NCI-H1417 (cell line): ENCODE results near the gene GALNT14.

Experiments
- DNase-seq, 3 experiments: peaks; one replicate each; lab custom pipeline; 2025; lab: John Stamatoyannopoulos, UW

The GALNT14 gene

DNA sequence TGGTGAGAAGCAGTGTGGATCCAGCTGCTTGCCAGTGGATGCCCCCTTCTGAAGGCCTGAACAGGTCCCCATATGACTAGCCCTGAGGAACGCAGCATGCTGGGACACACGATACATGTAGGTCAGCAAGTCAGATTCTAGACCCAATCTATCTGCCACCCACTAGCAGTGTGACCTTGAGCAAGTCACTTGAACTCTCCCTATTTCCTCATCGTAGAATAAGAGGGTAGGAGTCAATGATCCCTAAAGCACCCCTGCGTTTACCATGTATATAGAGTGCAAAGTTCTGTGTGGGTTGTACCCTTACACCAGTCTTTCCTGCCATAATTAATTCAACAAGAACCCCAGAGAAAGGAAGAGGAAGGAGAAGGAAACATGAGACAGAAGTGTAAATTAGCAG is 123.7 kb downstream of the GALNT14 start:
- DNase-seq, result no peak

DNA sequence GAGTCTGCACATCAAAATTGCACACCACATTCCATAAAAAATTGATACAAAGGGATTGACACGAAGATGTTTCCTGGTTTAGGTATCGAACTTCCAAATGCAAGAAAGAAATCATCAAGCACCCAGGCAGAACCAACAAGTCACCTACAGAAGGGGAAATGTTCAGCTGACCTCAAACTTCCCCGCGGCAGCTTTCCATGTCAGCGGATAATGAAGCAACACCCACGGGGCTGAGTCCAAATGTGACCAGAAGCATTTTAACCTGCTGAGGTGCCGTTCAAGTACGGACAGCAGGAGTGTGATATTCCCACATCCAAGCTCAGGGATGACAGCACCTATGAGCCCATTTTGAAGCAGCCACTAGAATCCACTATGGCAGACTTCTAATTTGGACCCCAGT is 124.9 kb downstream of the GALNT14 start:
- no peak for DNase-seq

DNA sequence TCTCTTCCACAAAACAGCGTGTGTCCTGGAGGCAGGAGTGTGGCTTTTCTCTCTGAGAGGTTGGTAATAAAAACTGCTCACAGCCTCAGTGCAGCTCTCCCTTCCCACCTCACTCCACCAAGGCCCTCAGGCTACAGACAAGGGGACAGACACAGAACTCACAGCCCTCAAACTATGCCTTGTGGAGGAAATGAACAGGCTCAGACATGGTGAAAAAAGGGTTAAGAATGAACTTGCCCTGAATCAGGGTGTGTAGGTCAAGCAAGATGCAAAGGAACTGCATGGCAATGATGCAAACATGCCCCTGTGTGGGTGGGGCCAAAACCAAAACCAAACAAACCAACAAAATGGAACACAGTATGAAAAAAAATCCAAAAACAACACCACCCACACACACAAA is 125.8 kb downstream of the GALNT14 start:
- DNase-seq, result peak in 2 of 3 experiments; percentile 69 to 84

DNA sequence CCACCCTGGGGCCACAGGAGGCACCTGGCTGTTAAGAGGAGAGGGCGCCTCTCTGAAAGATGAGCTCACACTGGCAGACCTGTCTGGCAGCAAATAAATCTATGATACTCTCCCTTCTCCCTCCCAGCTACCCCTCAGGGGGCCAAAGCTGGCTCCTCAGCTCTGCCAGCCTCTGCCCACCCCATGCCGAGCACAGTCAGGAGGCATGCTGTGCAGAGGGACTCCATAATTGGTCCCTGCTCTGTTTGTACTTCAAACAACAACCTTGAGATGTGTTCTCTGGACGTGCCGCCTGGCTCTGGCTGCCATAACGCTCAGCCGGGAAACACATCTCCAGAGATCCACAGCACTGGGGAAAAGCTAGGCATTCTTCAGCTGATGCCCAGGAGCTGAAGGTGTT is 126.7 kb downstream of the GALNT14 start:
- DNase-seq, result peak; percentile 38 to 99 (median 95)

DNA sequence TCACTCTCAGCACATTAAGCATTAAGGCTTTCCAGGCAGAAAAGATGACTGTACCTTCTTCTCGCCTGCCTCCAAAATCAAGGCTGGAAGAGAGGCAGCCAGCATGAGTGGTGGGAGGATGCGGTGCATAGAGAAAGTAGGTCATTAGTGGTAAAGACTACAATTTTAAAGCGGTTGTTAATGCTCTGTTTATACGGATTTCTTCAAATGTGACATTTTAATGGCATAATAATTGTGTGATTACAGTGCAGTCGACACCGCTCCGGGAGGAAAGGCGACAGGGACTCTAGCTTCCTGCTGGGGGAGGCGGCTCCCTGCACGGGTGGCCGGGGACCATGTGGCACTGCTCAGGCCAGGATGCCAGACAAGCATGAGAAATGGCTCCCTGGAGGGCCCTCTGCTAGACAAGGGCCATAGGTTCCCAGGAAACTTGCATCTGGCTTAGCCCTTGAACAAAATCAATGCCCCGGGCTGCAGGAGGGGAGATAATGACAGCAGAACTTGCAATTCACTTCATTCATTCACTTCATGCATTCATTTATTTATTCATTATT is 129.6 kb downstream of the GALNT14 start:
- DNase-seq, result peak; percentile 89 to 100 (median 95)

DNA sequence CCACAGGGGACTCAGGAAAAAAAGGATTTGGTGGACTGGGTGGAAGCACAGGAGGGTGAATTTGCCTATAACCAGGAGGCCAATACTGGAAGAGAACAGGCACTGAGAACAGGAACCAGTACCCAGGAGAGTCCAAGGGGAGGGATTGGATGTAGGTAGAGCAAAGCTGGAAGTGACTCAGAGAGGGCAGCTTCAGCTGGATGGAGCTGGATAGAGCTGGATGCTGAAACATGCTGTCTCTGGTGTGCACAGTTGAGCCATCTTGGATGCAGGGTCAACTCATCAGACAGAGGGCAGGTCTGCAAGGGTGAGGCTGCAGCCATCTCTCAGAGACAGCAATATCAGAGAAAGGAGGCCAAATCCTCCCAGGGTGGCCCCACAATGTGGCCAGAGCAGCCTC is 134.0 kb downstream of the GALNT14 start:
- no peak for DNase-seq

DNA sequence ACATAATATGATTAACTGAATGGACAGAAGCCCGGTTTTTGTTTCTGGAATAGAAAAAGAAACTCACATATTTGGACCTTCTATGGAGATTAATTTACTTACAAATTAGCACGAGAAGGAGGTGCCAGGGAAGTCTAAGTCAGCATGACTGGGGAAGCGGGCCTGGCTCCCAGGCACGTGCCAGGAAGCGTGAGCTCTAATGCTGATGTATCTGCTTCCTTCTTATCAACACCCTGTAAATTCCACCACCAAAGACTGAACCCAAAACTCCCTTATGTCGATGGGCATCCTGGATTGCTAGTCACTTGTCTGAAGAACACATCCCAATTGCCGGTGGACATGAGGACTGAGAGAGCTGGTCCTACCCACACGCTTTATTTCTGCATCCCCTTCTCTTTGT is 134.5 kb downstream of the GALNT14 start:
- DNase-seq, result no peak

DNA sequence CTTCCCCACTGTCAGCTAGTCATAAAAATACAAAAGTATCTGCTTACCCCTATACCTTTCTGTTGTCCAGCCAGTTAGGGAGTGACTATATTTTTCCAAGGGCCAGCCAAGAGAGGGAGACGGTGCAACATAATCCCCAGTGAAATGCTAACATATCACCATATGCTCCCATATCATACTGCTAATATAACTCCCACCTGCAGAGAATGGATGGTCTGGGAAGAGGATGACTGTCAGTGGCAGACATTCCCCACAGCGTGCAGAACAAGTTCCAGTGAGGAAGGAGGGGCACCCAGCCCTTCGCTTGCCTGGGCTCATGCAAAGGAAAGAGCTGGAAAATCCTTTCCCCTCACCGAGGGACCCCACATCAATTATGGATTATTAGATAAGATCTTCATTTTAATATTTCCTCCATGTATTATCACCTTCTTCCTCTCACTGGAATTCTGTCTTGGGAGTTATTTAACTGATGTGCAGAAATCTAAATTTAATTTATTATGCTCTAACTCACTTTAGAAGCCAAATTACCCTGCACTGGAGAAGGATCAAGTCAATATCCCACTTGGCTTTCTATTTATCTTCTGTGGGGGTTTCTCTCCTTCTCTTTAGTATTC is 135.6 kb downstream of the GALNT14 start:
- DNase-seq, result peak in 1 of 3 experiments; percentile 50

DNA sequence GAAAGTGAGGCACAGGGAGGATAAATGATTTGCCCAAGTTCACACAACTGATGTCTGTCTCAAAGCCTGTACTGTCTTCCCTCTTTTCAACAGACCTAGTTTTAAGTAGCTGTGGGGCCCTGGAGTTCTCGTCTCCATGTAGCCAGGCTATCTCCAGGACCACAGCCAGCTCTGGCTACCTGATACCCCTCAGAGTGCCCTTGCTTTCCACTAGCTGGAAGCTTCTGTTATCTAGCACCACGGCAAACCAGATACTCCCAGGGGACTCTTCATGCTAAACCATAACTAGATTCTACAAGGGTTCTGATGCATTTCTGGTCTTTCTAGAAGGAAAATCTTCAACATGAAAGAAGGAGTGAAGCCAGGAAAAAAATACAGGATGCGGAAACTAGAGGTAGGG is 137.3 kb downstream of the GALNT14 start:
- peak in 1 of 3 experiments; percentile 53 for DNase-seq

DNA sequence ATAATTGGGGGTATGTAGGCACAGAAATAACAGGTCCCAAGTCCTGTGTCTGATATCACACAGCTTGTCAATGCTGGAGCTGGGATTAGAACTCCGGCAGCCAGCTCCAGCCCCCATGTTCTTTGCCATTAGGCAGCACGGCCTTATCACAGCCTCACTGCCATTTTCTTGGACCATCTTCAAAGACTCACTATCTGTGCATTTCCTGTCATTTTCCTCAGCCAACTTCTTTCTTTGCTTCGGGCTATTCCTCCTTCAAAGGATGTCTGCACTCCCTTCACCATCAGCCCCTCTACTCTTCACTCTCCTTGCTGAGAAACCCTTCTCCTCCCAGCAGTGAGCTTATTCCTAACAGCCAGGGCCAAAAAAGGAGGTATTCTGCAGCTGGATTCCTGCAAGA is 139.6 kb downstream of the GALNT14 start:
- DNase-seq, result no peak

DNA sequence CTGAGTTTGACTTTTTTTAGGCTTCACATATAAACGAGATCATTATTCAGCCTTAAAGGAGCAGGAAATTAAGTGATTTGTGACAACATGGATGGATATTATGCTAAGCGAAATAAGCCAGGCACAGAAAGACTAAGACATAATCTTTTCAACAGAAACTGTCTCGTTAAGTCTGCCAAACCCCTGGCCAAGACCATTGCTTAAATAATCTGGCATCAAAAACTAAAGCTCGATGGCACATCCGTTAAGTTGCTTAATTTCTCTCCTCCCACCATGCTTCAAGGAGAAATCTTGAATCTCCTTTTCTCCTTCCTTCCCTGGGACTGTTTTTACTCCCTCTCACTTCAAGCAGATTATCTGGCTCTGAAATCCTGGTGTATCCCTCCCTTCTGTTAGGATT is 140.3 kb downstream of the GALNT14 start:
- DNase-seq, result no peak

DNA sequence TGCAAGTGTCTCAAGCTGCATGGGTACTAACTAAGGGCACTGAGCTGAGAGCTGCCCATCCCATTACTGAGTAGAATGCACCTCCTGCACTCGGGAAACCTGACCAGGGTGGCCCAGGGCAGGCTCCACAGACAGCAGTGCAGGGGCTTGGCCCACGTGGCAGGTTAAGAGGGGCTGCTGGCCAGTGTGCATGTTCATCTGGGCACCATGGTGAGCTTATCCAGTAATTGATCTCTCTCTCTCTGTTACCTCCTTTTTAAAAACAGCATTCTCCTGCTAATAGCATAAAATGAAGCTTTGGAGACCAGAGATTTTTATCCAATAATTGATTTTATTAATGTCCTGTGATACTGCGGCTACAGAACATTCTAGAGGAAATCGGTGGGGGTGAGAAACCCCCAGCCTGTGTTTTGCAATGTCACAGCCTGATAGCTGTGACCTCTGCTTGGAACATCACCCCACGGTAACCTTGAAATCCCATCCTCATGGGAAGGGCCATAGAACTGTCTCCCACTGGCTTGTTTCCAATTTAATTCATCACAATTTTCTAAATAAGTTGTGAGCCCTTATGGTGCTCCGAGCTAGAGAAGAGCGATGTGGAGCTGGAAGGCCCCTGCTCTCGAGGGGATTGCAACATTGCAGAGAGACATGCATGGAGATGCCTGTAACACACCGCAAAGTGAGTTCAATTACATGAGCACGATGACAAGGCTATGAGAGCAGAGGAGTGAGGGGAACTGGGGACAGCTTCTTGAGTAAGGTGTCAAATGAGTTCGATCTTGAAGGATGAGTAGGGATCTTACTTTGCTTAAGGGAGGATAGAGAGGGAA is 143.8 kb downstream of the GALNT14 start:
- DNase-seq, result no peak

DNA sequence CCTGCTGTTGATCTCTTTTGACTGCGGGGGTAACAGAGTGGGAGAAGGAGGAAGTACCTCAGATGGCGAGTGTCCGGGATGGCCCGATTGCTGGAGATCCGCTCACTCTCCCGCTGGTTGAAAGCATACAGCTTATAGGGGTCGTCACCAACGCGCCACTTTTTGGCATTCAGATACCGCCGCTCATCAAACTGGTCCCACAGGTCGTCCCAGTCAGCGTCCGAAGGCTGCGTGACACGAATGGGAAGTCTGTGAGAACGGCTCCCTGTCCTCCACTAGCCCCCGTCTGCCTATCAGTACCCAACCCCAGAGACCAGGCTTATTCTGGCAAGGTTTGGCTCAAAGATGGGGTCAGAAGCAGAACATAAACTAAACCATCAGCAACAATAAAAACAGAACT is 145.5 kb downstream of the GALNT14 start:
- DNase-seq, result no peak

DNA sequence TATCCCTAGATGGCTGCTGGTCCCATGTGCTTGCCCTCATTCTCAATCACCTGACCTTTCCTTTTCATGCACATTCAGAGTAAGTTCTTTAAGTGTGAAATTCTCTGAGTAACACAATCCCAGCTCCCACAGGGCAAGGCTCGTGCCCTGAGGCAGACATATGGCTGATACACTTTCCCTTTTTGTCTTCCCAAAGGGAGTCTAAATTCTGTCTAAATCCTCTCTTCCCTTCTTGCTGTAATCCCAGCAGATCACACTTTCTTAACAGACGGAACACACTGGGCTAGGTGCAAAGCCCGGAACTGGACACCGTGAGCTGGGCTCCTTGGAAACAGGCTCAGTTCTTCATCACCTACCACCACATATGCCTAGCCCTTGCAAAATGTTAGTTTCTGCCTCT is 147.6 kb downstream of the GALNT14 start:
- no peak for DNase-seq

DNA sequence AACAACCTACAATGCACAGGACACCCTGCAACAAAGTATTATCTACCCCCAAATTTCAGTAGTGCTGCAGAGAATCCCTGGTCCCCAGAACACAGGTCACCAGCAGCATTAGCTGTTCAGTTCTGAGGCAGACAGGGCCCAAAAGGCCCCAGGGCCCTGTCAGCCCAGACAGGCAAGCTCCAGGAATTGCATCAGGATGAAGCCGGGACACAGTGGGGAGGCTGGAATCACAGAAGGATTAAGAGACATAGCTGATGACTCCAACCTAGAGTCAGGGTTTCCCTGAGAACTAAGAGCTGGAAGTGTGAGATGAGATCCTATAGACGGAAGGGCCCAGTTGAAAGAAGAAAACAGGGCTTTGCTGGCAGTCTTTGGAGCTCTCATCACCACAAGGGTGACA is 148.1 kb downstream of the GALNT14 start:
- DNase-seq, result no peak

DNA sequence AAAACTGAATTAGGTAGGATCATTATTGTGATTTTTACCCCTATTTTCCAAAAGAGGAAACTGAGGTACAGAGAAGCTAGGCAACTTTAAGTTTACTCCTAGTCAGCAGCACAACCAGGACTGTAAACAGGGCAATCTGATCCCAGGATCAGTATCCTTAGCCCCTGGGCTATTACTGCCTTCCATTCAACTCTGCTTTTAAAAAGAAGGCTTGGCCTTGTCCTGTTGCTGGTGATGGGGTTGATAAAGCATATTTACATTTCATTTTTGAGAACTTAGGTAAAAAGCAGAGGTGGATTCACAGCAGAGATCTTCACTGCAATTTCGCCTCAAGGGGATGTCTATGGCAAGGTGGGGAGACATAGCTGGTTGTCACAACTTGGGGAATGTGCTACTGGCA is 148.5 kb downstream of the GALNT14 start:
- DNase-seq, result no peak

DNA sequence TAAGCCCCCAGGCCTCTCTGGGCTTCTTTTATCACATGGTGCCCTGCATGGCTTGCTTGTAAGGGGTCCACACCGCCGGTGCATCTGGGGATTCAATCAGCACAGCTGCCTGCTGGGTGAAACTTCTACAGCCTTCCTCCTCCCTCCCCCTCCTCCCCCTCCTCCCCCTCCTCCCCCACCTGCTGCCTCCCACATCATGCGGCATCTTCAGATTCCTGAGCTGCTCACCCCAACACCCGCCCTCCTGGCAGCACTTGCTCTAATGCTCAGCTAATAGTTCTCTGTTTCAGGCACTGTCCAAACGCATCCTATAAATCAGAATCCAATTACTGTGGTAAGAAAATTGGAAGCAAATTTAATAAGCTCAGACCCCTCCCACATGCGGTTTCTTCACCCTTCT is 150.7 kb downstream of the GALNT14 start:
- DNase-seq, result no peak

DNA sequence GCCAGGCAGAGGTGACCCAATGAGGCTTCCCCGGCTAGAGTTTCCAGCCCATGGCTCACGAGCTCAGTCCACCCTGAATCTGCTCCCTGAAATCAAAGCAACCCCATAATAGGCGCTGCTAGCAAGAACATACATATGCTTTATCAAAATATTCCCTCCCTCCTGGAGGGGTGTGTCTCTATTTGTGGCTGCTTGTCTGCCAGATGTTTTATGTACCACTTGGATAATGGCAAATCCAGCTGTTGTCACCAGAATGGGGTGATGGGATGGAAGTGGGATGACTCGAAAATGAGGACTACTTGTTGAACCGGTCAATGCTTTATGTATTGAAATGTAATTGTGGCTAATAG is 152.0 kb downstream of the GALNT14 start:
- no peak for DNase-seq

DNA sequence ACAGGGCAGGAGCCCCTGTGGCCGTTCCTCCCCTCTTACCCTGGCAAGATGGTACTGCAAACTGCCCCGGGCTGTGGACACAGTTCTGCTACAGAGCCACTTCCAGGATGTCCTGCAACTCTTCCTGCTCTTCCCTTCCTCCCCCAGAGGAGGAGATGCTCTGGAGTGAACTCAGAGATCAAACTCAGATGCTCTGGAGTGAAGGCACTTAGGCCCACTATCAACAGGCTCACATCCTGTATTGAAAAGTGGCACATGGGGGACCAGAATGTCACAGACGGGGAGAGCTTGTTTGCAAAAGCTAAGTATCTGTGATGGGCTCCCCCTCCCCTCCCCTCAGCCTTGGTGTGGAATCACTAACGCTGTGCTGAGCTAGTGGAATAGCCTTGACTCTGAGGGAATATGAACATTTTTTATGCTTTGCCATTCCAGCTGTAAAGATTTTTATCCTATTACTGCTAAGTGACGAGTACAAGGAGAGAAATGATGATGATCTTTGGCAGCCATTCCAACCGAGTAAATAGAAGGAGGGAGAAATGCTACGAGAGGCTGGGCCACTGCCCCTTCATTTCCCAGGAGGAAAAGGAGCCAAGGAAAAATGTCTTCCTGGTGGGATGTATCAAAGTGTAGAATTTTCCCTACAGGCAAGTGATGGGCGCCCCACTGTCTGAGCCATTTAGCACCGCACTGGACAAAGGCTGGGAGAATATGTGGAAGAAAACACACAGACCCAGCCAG is 152.6 kb downstream of the GALNT14 start:
- DNase-seq, result no peak

DNA sequence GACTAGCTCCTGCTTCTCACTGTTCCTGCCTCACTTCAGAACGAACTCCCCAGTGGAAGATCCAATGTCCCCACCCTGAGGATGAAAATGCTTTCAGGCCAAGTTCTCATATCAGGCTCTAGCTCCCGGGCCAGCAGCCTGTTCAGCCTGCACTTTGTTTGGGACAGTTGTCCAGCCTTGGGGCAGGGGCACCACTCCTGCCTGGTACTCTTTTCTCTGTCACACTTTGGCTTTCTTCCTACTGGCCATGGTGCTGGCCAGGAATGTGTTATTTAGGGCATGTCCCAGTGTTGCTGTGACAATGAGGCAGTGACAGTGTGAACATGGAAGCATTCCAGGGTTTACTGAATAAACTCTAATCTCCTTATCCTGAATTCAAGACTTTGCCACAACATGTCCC is 154.1 kb downstream of the GALNT14 start:
- no peak for DNase-seq

DNA sequence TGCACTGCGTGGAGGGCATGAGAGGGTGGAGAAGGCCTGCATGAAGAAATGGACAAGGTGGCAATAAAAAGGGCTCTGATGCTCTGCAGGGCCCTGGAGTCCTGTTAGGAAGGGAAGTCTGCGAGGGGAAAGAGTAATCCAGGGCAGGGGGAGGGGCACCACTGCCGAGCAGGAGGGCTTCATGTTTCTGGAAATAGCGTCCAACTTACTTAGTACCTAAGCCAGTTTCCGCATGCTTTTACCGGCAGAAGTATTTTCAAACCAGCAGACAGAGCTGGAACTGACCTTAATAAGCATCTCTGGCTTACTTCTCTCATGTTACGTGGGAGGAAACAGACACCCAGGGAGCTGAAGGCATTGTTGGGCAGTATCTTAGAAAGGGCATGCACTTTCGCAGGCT is 156.7 kb downstream of the GALNT14 start:
- DNase-seq, result no peak

DNA sequence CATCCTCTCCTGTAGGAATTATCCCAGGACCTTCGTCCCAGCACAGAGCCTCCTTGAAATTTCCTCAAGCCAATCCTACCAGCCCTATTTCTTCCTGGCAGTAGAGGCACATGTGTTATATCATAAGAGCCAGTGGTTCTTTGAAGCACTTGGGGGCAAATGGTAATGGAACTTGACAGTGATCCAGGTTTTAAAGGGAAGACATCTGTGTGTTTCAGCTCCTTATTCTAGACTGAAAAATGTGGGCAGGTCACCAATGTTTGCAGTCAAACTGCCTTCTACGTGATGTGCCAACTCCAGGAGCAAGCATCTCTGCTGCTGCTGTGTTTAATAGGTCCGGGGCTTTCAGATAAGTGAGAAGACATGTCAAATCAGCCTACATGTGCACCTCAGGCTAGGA is 157.1 kb downstream of the GALNT14 start:
- DNase-seq, result no peak

DNA sequence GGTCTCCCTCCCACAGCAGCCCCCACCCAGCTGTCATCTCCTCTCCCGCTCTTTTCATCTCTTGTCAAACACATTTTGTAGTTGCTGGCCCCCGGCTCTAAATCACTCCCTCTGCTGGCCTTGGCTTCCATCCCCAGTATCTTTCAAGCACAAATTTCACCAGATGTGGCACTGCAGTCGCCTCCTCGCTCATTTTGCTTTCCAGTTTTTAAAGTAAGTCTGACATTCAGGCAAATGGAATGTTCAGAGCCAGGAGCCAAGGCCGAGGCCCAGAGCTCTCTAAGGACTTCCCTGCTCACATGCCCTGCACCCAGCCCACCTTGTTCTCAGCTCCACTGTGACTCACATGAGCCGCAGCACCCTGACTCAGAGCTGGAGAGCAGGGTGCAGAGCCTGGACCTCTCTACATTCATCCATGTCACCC is 158.4 kb downstream of the GALNT14 start:
- DNase-seq, result peak in 1 of 3 experiments; percentile 5
